GM18870 (cell line): ENCODE measurements around the gene KSR1.
"Not testable (repeated sequence)": the region's sequence is repeated elsewhere in the genome, so short reads cannot be mapped to it uniquely, and the experiment has no call there.

Experiments
- ATAC-seq: cut with Tn5 transposase; IDR thresholded peaks from one replicate; pipeline ENCODE4 v1.9.1; 2021; ENCODE audit warnings: moderate library complexity; ENCODE audit not compliant: unreplicated experiment

The KSR1 gene

DNA sequence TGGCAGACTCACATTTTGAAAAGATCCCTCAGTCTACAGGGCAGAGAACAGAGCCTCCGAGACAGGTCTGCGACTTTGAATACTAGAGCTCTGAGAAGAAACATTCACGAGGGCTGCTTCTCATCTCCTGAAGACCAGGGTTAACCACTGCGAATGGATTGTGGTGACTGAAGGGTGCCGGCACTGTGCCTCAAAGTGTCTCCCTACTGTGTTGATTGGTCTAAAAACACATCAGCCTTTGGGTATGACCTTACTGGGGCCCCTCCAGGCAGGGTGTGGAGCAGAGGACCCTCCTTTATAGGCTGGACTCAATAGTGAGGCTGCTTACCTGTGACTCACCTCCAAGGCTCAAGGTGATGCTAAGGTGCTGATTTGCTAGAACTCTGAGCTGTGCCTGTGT is 172.1 kb downstream of the KSR1 start:
- ATAC-seq, result no peak

DNA sequence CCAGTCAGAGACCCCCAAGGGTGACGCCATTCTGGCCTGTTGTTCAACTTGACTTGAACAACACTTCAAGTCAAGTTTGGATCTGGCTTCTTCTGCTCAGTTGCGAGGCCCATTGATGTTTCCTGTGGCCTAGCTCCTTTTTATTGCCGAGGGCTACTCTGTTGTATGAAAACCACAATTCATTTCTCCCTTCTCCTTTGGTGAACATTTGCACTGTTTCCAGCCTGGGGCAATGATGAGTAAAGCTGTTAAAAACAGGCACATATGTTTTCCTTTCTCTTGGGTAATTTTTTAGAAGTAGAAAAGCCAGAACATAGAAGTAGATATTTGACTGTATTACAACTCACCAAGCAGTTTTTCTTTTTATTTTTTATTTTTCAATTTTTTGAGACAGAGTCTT is 173.0 kb downstream of the KSR1 start:
- ATAC-seq, result not testable (repeated sequence)

DNA sequence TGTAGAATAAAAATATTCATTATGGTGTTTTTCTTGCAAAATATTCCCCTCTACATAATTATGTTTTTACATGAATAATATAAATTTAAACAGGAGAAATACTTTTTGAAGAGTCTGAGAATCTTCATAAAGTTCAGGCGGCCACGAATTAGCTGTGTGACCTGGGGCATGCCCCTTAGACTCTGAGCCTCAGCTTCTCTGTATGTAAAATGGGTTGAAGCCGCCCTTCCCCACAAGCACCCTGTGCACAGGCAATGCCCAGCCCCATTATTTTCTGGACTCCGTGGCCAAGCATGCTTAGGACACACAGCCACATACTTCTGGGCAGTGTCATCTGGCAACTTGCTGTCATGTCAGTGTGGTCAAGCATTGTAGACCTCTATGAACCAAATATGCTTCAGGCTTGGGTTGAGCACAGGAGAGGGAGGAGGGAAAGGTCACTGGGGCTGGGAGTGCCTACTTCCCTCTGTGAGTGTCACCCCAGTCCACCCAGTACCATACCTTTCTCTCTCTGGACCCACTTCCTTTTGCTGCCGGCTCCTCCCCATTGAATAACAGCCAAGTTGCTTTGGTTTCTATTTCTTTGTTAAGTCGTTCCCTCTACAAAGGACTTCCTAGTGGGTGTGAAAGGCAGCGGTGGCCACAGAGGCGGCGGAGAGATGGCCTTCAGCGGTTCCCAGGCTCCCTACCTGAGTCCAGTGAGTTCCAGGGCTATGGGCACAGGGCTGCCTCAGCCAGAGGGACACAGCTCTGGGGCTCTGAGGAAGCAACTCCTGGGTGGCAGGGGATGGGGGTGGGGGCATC is 174.6 kb downstream of the KSR1 start, which contains the start of gene LGALS9:
TSS of gene LGALS9 (plus strand) at position 582 of the 804 bp plus-strand sequence. CDS start at position 660, 78 bp downstream.
- peak; percentile 62 for ATAC-seq

DNA sequence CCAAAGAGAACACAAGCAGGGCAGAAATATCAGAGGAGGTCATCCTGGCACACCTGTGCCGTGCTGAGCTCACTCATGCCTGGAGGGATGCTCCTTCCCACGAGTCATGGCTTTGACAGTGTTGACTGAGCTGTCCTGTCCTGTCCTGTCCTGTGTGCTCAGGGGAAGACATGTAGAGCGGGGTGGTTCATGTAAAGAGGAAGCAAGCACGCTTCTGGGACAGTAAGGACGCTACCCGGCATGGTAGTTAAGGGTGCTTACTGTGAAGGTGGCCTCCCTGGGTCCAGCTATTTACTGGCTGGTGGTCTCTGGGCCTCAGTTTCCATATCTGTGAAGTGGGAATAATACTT is 175.1 kb downstream of the KSR1 start:
- no peak for ATAC-seq

DNA sequence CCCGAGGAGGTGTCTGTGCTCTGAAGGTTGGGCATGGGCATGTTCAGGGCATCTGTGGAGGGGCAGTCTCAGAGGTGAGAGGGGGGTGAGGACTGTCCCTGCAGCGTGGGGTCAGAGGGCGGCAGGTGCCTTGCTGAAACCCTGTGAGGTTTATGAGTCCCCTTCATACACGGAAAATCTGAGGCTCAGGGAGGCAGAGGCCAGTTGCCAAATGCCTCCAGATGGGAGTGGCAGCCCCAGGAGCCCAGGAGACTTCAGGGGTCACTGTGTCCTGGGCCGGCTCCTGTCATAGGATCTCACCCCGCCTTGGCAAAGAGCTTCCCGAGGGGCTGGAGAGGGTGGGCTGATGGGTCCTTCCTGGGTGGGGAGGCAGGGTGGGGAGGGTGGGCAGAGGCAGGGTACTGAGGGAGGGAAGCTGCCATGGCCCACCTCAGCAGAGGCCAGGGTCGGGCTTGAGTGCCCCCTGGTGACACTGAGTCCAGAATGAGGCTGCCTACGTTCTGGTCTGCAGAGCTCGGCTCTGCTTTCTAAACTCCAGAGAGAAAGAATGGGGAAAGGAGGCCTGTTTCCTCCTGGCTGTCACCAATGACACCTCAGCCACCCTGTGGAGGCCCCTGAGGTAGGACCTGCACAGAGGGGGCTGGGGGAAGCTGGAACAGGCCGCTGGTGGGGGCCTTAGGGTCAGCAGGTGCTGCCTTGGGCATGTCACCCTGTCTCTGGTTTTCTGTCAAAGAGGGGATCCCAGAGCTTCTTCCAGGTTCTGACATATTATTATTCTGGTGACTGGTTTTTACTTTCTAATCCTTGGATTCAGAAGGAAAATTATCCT is 175.9 kb downstream of the KSR1 start:
- ATAC-seq, result no peak

DNA sequence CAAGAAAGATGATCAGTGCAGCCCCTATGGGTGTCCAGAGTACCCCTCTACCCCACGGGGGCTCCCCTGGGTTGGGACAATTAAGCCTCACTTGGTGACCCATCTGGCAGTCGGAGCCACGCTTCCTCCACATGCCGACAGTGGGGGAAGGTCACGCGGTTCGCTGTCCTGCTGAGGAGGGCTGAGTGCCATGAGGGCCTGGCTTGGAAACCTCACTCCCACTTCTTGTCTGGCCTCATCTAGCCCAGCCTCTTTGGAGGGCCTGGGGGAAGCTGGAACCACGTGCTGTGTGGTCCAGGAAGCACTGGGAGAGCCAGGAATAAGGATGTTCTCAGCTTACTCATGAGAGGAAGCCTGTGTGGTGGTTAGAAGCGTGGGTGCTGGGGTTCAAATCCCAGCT is 176.5 kb downstream of the KSR1 start:
- not testable (repeated sequence) for ATAC-seq

DNA sequence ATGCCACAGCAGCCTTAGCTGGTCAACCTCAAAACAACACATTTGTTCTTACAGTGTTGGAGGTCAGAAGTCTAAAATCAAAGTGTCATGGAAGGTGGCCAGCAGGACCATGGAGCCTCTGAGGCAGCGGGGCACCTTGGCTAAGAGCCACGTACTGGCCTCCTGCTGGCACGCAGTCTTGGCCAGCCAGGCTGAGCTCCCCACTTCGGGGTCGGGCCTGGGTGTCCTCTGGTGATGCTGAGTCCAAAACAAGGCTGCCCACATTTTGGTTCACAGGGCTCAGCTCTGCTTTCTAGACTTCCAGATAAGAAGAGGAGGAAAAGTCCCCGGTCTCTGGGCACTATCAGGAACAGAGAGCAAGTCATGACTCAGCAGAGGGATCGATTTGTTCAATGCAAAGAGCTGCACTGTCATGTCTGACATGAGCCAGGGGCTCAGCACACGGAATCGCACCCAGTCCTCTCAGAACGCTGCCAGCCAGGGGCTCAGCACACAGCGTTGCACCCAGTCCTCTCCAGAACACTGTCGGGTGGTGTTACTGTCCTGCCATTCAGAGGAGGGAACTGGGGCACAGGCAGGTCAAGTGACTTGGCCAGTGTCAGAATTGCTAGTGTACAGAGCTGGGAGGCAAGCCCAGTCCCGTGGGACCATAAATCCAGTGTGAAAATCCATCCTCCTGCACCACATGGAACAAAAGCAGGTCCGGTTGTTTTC is 177.2 kb downstream of the KSR1 start:
- ATAC-seq, result no peak

DNA sequence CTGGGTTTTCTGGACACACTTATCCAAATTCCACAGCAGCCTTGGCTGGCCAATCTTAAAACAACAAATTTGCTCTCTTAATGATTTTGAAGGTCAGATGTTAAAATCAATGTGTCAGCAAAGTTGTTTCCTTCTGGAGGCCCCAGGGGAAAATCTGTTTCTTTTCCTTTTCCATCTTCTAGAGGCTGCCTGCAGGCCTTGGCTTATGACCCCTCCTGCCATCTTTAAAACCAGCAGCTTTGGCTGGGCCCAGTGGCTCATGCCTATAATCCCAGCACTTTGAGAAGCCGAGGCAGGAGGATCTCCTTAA is 177.7 kb downstream of the KSR1 start:
- ATAC-seq, result no peak

DNA sequence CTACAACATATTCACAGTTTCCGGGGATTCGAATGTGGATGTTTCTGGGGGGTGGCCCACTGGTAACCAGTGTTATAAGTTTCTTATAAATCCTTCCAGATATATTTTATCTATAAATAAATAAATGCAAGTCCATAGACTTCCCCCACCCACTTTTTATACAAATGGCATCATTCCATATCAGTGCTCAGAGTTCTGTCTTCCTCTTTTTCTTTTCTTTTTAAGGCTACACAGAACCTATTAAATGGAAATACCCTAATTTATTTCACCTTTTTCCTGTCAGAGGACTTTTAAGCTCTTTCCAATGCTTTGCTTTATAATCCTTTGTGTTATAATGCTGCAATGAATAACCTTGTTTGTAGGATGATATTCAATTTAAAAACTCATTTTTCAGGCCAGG is 178.5 kb downstream of the KSR1 start:
- ATAC-seq, result no peak

DNA sequence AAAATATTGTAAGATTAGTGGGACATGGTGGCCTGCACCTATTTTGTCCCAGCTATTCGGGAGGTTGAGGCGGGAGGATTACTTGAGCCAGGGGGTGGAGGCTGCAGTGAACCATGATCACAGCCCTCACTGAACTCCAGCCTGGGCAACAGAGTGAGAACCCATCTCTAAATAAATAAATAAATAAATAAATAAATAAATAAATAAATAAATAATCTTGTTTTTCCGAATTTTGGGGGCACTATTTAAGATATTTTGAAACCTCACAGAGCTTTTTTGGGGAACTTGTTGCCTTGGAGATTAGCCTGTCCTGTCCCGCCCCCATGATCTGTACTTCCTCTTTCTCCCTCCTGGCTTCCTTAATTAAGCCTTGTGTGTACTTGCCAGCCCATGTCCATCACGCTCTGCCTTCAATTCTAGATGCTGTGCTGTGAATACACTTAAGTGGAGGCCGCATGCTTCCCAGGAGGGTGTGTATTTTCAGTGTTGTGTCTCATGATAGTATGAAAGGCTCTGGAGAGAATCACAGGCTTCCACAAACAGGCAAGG is 179.1 kb downstream of the KSR1 start:
- no peak for ATAC-seq

DNA sequence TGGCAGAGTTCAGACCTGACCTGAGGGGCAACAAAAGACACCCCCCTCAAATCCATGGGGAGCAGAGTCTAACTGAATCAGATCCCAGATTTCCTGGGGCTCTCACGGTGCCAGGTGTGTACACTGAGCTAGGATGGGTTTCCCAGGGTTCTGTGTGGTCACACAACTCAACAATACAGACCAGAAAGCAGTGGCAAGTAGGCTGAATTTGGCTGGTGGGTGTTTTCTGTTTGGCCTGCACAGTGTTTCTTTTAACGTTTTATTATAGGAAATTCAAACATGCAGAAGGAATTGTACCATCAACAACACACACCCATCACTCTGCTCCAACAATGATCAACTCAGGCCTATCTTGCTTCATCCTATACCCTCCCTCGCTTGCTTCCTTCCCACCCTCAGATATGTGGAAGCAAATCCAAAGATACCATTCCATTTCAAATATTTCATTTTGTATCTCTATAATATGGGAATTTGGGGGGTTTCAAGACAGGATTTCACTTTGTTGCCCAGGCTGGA is 179.8 kb downstream of the KSR1 start:
- ATAC-seq, result not testable (repeated sequence)

DNA sequence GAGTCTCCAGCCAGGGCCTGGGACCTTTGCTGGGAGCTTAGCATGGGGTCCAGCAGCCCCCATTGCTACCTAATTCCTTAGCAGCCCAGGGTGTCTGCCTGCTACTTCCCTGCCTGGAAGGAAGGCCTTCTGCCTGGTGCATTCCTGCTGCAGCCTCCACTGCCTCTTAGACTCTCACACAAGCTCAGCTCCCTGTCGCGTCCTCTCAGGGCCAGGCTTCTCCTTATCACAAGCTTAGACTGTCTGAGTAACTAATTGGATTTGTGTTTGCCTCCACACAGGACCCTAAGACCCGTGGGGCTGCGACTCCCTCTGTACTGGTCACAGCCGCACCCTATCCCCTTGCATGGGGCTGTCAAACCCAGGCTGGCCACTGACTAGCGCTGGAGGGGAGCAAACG is 181.6 kb downstream of the KSR1 start:
- ATAC-seq, result not testable (repeated sequence)

DNA sequence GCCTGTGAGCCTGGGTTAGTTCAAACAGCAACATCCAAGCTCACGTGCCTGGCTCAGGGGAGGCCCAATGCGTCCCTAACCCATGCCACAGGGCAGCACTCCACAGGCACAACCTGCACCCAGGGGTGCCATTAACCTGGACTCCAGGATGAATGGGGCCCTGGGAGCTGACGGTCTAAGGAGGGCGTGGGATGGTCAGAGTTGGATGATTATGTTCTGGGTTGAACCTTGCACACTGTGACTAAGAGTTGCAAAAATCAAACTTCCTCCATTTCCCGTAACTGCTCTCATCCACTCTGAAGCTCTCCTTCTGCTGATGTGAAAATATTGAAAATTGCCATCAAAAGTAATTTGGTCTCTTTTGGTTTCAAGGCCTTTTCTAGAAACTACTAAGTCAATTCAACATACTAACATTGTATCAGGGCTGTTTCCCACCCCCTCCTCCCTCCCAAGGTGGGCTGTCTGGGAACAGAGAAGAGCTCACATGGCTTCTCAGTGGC is 182.2 kb downstream of the KSR1 start:
- ATAC-seq, result not testable (repeated sequence)

DNA sequence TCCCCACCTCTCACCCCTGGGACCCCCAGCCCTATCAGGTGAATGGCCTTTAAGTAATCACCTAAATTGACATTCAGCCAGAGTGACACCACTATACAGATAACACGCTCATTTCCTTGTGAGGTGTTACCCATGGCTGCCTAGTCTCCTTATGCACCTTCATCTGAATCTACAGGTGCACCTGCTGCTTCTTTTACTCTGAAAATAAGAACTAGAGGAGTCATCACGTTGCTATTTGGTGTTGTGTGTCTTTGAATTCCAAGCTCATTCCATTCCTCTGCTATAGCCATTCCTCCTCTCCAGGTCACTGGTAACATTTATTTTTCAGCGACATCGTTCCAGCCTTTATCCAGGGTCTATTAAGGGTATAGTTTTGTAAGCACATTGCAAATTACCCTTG is 184.5 kb downstream of the KSR1 start:
- no peak for ATAC-seq

DNA sequence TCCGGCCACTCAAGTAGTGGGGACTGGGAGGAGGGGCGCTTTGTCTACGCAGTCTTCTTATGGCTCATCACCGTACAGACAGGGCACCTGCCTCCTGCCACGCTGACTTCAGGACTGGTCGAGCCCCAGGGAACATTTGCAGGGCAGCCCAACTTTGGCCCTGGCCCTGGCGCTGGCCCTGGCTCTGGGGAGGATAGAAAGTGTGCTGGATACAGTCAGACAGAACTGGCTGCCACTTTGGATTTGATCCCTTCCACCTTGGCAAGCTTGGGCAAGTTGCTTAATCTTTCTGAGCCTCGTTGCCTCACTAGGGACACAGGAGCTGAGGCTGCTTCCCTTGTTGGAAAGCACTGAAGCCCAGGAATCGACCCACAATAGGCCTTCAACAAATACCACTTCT is 188.3 kb downstream of the KSR1 start:
- ATAC-seq, result no peak

DNA sequence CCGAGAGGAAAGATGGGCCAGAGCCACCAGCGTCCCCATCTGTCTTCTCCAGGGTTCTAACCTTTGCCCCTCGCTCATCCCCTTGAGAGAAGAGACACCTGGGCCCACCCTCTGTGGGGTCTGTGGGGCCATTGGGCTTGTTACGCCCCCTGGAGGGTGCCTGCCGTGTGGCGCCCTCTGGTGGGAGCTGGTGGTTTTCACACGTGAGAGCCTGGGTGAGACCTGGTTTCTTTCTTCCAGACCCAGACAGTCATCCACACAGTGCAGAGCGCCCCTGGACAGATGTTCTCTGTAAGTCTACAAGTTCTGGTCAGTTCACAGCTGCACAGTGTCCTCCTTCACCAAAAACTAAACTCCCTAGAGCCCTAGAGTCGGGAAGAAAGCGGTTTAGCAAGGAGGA is 189.4 kb downstream of the KSR1 start:
- not testable (repeated sequence) for ATAC-seq

DNA sequence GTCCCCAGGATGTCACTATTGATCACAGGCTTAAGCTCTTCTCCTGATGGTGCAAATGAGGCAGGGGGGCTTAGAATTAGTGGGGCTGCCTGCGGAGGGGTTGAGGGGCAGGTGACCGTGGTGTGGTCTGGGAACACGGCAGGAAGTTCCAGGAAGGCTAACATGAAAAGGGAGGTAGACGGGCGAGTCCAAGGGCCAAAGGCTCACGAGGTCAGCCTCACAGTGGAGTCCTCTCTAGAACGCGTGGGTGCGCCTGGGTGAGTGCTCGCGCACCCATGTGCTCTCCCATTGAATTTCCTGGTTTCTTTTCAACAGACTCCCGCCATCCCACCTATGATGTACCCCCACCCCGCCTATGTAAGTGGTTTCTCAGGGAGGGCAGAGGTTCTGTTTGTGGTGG is 190.0 kb downstream of the KSR1 start:
- ATAC-seq, result no peak

DNA sequence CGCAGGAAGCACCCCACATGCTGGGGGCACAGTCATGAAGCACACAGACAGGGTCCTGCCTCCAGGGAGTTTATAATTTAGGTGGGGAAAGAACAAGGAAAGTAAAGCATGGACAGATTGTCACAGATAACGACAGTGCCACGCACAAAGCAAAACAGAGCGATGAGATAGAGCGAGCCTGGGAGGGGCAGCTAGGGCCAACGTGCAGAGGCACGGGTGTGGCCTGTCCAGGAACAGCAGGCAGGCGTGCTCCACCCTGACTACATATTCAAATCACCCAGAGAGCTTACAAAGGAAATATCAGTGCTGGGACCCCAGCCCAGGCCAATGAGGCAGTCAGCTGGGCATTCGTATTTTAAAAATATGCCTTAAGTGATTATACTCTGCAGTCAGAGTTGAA is 191.5 kb downstream of the KSR1 start:
- no peak for ATAC-seq

DNA sequence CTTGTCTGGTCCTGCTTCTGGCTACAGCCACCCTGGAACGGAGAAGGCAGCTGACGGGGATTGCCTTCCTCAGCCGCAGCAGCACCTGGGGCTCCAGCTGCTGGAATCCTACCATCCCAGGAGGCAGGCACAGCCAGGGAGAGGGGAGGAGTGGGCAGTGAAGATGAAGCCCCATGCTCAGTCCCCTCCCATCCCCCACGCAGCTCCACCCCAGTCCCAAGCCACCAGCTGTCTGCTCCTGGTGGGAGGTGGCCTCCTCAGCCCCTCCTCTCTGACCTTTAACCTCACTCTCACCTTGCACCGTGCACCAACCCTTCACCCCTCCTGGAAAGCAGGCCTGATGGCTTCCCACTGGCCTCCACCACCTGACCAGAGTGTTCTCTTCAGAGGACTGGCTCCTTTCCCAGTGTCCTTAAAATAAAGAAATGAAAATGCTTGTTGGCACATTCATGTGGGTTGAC is 192.9 kb downstream of the KSR1 start:
- not testable (repeated sequence) for ATAC-seq

DNA sequence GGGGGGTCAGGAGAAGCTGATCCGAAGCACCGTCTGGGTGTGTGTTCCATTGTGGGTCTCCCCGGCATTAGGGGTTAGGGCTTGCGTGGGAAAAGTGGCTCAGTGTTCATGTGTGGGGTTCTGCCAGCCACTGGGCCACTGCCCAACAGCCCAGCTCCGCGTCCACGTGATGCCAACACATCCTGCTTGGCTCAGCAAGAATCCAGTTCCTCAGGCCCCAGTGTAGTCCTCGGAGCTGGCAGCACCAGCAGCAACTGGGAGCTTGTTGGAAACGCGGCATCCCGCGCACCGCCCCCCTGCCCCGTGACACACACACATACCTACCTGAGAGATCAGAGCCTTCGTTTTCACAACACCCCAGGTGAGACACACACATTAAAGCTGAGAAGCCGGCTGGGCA is 193.7 kb downstream of the KSR1 start:
- ATAC-seq, result no peak

DNA sequence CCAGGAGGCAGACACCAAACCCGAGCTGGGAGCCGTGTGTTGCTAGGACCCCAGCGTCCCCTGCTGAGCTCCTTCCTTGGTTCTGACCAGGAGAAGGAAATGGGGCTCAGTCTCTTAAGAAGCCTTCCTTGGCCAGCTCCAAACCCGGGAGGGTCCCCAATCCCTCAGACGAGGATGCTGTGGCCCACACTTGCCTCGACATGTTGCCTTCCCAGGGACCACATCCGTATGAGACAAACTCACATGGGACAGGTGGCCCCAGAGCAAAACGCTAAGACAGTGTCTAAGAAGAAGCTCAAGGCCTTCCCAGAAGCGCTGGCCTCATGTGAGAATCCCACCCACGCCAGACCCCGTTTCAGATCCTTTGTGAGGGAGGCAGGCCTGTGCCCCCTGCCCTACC is 194.6 kb downstream of the KSR1 start:
- ATAC-seq, result no peak
